ENCODE results near the gene APOD. TPM values are rescaled to one million over a fixed set of nuclear protein-coding genes. Genes with fewer than 3 reads are reported as not detected.
"Not testable (repeated sequence)": the region's sequence is repeated elsewhere in the genome, so short reads cannot be mapped to it uniquely, and the experiment has no call there.

APOD gene
- 100 to 1,000 TPM in 3 of 4 donors, 1 to 10 TPM in 1; 8.5 to 924 (median 281) TPM for total RNA-seq

DNA sequence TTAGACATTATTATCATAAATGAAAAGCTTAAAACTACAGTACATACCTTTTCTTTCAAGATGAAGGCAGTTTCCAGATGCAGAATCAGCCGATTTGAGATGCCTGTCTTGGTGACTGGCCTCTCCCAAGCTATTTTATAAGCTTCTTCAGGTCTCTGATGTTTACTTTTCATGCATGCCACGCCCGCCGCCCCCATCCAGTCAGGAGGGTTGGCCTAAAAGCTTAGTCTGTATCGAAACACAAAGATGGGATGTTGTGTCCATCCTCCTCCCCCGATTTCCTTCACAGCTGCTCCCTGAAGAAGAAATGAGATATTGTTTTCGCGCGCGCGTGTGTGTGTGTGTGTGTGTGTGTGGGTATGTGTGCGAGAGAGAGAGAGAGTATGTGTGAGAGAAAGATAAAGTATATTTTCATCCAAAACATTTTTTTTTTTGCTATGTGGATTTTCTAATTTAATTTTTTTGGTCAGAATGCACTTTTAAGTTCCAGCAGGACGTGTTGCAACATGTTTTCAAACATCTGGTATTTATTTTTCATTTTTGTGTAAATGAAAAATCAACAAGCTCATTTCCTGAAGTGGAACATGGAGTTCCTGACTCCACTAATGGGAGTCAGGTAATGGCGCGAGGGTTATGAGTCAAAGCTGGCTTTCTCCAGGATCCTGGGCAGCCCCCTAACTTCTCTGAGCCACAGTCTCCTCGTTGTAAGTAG is at the start of gene APOD:
TSS of gene APOD (minus strand) at position 110 of the 712 bp plus-strand sequence. CDS start 4,479 bp downstream, outside the sequence.
- TF ChIP-seq, protein P1, sequence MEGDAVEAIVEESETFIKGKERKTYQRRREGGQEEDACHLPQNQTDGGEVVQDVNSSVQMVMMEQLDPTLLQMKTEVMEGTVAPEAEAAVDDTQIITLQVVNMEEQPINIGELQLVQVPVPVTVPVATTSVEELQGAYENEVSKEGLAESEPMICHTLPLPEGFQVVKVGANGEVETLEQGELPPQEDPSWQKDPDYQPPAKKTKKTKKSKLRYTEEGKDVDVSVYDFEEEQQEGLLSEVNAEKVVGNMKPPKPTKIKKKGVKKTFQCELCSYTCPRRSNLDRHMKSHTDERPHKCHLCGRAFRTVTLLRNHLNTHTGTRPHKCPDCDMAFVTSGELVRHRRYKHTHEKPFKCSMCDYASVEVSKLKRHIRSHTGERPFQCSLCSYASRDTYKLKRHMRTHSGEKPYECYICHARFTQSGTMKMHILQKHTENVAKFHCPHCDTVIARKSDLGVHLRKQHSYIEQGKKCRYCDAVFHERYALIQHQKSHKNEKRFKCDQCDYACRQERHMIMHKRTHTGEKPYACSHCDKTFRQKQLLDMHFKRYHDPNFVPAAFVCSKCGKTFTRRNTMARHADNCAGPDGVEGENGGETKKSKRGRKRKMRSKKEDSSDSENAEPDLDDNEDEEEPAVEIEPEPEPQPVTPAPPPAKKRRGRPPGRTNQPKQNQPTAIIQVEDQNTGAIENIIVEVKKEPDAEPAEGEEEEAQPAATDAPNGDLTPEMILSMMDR (IDR thresholded peaks at IDR 0.05) = no peak
- no peak for TF ChIP-seq POLR2A (IDR thresholded peaks at IDR 0.05)
- H3K9me3 ChIP-seq = no peaks in the 10 kb centered on the region
- no peaks in the 10 kb centered on the region for H3K36me3 ChIP-seq
- H3K27me3 ChIP-seq = no peaks in the 10 kb centered on the region
- intact Hi-C loops (cut with DNase I; ENCODE audit: low total_unique reads) = no loop called here
- peak; percentile 54 to 80 for DNase-seq
- H3K4me3 ChIP-seq = peak within 1 kb of the TSS in 1 of 2 donors; percentile 26
- peak within 1 kb of the TSS; percentile 68 to 71 for H3K27ac ChIP-seq
- H3K4me1 ChIP-seq = no peaks in the 10 kb centered on the region

DNA sequence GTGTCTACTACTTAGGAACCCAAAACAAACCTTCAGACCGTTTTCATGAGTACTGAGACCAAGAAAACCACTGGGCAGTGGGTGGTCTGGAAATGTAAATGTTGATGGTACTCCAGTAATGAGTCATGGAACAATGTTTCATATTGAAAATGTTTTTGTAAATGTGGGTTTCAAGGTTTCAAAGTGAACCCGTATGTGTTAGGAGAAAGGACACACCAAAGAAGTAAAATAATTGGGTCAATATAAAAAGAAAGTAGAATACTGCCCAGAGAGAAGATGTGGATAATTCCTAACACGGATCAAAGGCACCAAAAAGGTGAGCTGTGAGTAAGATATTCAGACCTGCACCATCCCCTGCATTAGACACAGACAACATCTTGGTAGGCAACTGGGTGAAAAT is 49.6 kb upstream of the APOD start:
- intact Hi-C loops (cut with DNase I; ENCODE audit: low total_unique reads); H3K4me1 ChIP-seq; DNase-seq; H3K4me3 ChIP-seq; H3K36me3 ChIP-seq; H3K9me3 ChIP-seq; H3K27ac ChIP-seq; H3K27me3 ChIP-seq: not testable (repeated sequence)

DNA sequence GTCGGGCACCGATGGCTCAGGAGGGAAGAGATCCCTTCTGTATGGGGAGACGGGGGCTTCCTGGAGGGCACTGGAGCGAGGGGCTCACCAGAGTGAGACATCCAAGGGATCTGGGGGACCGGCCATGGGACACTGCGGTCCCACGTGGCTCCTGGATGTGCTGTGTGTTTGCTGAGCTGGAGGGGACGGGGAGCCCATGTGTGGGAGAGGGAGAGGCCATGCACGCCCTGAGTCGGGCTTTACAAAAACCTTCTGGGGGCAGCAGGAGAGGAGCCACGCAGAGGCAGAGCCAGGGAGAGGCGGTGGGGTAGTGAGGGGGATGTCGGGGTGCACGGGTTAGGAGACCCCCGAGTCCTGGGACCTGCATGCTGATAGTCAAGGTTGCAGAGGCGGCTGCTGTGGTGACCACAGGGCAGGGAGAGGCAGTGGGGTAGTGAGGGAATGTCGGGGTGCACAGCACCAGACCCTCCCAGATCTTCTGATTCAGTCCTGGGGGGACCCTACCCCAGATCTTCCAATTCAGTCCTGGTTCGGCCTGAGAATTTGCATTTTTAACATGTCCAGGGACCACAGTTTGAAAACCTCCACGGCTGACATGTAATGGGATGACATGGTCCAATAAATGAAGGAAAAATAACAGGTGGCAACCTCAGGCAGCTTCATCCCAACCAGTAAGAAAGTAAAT is 48.9 kb upstream of the APOD start:
- H3K36me3 ChIP-seq; H3K27ac ChIP-seq; intact Hi-C loops (cut with DNase I; ENCODE audit: low total_unique reads); DNase-seq; H3K4me3 ChIP-seq; H3K4me1 ChIP-seq; H3K27me3 ChIP-seq; H3K9me3 ChIP-seq: not testable (repeated sequence)

DNA sequence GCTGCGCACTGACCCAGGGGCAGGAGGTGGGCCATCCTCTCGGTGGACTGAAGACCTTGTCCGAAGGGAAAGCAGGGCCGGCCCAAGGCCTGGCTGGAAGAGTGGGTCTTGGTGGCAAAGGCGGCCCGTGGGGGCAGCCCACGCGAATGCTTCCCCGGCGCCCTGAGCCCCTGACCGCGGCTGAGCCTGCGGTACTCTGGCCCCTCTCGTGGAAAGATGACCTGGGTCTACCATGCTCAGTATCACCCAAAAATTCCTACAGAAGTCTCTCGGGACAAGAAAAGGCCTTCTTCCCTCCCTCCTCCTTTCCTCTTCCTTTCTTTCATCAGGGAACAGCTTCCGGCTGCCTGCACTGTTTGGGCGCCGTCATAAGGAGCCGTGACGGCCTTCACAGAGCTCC is 48.3 kb upstream of the APOD start:
- H3K4me3 ChIP-seq; intact Hi-C loops (cut with DNase I; ENCODE audit: low total_unique reads); H3K4me1 ChIP-seq; DNase-seq; H3K9me3 ChIP-seq; H3K27me3 ChIP-seq; H3K27ac ChIP-seq; H3K36me3 ChIP-seq: not testable (repeated sequence)

DNA sequence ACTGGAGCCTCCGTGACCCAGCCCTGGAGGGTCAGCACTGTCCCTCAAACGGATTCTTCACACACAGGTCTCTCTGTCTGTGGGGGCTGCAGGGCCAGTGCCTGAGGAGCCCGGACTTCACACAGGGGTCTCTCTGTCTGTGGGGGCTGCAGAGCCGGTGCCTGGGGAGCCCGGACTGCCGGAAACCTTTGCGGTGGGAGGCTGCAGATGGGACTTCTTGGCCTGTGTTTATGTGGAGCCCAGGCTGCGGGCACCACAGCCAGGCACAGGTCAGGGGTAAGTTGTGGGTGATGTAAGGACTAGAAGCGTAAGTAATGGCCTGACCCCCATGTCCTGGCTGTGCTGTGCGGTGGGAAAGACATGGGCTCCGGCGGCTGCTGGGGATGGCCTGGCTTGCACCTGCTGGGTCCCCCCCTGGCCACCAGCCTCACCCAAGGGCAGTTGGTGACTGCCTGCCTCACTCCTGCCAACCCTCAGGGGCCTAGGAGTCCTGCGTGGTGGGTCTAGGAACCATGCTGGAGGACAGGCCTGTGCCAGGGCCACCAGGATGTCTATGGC is 47.3 kb upstream of the APOD start:
- intact Hi-C loops (cut with DNase I; ENCODE audit: low total_unique reads); DNase-seq; H3K27ac ChIP-seq; H3K4me1 ChIP-seq; H3K27me3 ChIP-seq; H3K36me3 ChIP-seq; H3K9me3 ChIP-seq; H3K4me3 ChIP-seq: not testable (repeated sequence)

DNA sequence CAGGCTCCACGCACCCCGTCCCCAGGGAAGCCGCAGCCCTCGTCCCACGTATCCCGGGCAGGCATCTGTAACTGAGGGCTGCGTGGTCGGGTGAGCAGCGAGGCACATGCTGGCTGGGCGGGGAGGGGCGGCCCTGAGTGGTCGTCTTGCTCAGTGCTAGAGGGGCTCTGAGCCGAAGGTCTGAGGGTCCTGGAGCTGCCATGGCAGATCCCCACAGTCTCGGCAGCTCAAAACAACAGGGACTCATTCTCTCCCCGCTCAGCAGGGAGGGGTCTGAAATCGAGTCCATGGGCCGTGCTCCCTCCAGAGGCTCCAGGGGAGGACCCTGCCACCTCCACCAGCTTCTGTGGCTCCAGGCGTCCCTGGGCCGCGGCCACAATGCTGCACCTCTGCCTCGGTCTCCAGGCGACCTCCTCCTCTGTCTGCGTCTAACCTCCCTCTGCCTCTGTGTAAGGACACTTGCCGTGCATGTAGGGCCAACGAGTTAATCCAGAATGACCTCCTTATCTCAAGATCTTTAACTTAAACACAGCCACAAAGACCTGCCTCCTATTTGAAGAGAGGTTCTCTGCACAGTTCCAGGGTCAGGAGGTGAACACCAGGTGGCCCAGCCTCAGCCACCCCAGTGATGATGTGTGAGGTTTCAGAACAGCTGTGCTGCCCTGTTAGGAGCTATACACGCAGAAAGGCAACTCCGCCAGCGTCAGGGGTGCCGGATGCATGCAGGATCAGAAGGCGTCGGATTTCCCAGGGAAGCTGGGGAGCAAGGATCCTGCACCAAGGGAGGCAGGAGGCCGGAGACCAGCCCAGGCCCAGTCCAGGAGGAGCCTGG is 46.6 kb upstream of the APOD start:
- H3K4me1 ChIP-seq; DNase-seq; H3K27ac ChIP-seq; H3K27me3 ChIP-seq; intact Hi-C loops (cut with DNase I; ENCODE audit: low total_unique reads); H3K36me3 ChIP-seq; H3K9me3 ChIP-seq; H3K4me3 ChIP-seq: not testable (repeated sequence)

DNA sequence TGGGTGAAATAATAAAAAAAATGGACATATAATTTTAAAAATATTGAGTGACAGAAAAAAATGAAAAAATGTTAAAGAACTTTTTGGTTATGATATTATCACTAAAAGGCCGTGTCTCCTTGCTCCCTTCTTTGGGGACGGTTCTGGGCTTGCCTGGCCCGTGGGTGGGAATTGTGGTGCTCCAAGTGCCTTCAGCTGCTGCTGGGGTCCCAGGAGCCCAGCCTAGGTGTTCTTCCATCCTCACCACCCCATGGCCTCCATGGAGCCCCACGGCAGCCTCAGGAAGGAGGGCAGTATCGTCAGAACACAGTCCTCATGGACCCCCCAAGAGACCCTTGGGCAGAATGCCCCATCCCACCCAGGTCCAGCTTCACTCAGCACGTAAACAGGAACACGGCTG is 45.9 kb upstream of the APOD start:
- H3K9me3 ChIP-seq; H3K27me3 ChIP-seq; H3K4me1 ChIP-seq; H3K36me3 ChIP-seq; DNase-seq; H3K27ac ChIP-seq; H3K4me3 ChIP-seq; intact Hi-C loops (cut with DNase I; ENCODE audit: low total_unique reads): not testable (repeated sequence)

DNA sequence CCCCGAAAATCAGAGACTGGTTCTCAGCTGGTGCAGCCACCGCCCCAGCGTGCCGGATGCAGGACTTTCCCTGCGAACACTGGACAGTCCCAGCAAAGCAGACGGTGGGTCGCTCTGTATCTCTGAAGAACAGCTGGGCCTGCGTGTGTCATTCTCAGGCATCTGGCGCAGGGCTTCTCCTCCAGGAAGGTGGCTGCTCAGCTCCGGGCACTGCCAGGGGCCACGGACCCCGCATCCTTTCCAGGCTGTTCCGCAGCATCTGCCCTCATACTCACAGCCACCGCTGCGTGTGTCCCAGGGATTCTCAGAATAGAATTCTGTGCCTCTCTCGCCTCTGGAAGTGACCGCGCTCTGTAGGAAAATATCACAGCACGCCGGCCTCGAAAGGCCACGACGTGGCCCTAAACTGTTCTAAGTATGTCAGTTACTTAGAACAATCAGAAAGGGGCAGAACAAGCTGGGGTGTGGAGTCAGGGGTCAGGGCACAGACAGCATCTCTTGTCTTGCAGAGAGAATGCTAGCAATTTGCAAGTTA is 44.7 kb upstream of the APOD start:
- H3K36me3 ChIP-seq; H3K4me3 ChIP-seq; H3K9me3 ChIP-seq; H3K27ac ChIP-seq; H3K27me3 ChIP-seq; intact Hi-C loops (cut with DNase I; ENCODE audit: low total_unique reads); DNase-seq; H3K4me1 ChIP-seq: not testable (repeated sequence)

DNA sequence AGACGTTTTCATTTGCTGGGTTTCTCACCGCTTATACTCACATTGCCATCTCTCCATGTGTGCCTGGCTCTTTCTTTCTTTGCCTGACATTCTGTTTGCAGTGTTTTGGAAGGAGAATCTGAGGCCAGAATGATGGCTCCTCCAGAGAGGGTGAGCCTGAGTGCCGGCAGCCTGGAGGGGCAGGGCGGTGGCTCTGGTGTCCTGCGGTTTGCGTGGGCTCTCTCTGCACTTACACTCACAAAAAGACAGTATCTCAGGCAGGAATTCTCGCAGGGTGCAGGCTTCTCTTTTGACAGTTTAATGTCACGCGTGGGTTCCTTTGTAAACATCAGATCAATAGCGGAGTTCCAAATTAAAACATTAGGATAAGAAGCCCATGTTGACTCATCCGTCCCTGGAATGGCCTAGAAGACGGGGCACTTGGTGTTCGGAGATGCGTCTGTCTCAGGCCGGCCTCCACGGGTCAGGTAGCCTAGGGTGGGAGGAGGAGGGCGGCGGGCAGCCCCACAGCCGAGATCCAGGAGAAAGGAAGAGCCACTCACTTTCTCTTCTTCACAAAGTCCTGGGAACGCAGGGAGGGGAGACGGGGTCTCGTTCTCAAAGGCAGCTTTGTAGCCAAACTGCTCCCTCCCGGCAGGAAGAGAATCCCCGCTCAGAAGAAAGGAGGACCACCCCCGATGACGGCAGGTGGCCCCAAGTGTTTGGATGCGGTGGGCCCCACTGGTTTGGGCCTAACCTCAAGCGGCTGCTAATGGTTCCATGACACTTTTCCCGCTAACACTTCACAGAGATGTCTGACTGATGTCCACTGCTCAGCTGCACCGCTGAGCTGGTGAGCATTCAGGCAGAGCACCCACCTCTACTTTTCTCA is 44.0 kb upstream of the APOD start:
- H3K4me1 ChIP-seq; intact Hi-C loops (cut with DNase I; ENCODE audit: low total_unique reads); DNase-seq; H3K27ac ChIP-seq; H3K36me3 ChIP-seq; H3K27me3 ChIP-seq; H3K4me3 ChIP-seq; H3K9me3 ChIP-seq: not testable (repeated sequence)

DNA sequence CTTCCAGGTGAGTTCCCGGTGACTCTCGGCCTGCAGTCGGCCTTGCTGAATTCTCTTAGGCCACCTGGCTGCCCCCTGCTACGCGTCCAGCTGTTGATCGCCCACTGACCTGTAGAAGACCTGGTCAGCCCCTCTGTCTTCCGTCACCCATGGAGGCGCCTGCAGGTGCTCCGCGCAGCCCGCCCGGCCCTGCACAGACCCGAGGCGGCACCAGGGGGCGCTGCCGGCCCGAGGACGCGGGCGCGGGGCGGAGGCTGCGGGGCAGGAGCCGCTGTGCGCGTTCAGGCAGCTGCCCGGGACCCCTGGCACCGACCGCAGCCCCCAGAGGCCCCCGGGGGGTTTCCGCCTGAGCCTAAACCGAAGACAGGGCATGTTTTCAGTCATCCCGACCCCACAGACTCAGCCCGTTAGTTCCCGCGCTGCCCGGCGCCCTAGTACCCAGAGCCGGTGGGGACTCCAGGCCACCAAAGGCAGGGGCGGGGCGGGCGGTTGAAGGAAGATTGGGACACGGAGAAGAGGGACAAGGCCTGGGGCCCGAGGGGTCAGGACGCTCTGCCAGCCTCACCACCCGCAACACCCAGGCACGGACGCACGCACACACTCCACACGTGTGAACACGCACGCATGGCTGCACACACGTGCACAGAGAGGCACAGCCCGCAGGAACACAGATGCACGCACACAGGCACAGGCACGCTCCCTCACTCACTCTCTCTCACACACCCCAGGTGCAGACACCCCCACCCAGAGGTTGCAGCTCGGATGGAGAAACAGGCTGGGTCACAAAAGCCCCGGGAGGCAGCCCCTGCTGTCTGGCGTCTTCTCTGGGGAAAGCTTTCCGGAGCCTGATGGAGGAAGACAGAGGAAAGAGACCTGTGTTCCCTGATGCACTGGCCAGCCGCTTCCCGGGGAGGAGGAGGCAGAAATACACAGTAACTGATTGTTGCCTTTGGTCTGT is 41.1 kb upstream of the APOD start:
- H3K4me1 ChIP-seq; H3K27me3 ChIP-seq; H3K36me3 ChIP-seq; H3K27ac ChIP-seq; intact Hi-C loops (cut with DNase I; ENCODE audit: low total_unique reads); H3K4me3 ChIP-seq; H3K9me3 ChIP-seq; DNase-seq: not testable (repeated sequence)
